HG02885 (cell line): ENCODE results near the gene CYTH1.

Source experiments
- ATAC-seq: cut with Tn5 transposase; IDR thresholded peaks from one replicate; pipeline ENCODE4 v1.9.1; 2021; ENCODE audit warnings: mild to moderate bottlenecking; ENCODE audit not compliant: unreplicated experiment, poor library complexity

CYTH1 gene

DNA sequence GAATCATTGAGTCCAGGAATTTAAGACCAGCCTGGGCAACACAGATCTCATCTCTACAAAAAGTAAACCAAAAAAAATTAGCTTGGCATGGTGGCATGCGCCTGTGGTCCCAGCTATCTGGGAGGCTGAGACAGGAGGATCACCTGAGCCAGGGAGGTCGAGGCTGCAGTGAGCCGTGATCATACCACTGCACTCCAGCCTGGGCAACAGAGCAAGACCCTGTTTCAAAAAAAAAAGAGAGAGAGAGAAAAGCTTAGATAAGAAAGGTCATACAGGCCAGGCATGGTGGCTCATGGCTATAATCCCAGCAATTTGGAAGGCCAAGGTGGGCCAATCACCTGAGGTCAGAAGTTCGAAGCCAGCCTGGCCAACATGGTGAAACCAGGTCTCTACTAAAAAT lies 141.4 kb downstream of the CYTH1 start:
- ATAC-seq = no peak

DNA sequence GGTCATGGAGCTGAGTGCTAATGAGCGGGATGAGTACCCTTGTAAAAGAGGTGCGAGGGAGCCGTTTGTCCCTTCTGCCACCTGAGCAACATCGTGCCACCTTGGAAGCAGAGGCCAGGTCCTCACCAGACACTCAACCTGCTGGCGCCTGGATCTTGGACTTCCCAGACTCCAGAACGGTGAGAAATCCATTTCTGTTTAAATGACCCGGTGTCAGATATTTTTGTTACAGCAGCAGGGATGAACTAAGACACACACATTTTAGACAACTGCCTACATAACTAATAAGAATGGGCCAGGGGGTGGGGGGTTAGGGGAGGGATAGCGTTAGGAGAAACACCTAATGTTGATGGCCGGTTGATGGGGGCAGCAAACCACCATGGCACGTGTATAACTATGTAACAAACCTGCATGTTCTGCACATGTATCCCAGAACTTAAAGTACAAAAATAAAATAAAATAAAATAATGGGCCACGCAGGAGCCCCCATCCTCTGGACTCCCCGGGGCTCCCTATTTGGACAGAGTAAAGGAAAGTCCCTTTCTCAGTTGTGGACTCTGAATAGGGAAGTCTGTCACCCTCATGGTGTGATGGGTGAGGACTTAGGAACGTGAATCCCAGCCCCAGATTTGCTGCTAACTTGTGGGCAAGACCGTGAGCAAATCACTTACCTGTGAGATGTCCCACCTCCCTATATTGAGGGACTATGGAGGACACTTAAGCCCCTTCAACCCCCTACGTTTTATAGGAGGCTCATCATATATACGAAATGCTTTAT lies 144.2 kb downstream of the CYTH1 start:
- ATAC-seq = no peak

DNA sequence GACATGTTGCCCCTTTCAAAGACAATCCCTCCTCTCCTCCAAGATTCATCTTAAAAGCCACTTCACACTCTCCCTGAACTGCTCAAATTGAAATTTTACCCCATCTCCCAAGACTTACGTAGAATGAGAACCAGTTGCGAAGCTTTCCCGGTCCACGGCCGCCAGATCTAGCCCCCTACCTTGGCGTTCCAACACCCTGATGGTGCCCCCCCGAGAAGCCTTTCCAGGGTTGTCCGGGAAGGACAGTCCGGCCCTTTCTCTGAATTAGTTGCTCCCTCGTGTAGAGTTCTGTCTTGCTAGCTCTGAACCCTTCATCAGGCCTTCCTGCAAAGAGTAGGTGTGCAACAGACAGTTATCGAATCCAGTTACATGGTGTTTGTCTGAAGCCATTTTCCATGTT lies 144.9 kb downstream of the CYTH1 start:
- ATAC-seq = no peak

DNA sequence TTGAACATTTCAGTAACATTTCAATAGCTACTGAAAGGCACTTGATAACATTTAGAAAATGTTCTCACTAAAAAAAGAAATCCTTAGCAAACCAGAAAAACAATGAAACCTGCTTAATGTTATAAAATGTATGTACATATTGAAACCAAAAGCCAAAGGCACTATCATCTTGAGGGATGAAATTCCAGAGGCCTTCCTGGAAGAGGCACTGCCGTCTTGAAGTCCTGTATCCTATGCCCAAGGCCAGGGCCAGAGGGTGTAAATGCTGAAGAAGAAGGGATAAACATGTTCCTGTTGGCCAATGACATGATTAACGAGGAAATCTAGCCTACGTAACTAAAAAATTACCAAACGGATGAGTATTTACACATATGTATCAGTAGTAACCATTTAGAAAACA lies 147.9 kb downstream of the CYTH1 start:
- ATAC-seq = no peak

DNA sequence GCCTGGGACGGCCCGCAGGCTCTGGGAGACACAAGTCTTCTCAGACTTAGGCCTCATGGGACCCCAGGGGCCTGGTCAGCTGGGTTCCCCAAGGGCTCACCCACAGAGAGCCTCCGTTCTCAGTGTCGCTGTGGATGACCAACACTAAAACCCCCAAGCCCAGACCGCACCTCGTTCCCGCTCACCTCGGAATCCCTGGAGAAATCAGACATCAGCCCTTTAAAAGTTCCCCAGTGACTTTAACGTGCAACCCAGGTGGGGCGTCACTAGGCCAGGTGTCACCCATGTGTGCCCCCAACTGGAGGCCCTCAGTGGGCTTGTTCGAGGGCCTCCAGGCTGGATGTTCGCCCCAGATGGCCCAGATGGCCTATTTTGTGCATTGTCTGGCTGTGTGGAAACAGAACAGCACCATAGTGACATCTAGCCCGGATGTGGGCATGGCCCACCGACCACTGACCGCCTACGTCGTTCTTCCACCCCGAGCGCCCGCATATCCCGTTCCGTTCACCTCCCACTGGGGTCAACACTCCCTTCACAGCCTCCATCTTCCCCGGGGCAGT lies 152.6 kb downstream of the CYTH1 start:
- no peak for ATAC-seq

DNA sequence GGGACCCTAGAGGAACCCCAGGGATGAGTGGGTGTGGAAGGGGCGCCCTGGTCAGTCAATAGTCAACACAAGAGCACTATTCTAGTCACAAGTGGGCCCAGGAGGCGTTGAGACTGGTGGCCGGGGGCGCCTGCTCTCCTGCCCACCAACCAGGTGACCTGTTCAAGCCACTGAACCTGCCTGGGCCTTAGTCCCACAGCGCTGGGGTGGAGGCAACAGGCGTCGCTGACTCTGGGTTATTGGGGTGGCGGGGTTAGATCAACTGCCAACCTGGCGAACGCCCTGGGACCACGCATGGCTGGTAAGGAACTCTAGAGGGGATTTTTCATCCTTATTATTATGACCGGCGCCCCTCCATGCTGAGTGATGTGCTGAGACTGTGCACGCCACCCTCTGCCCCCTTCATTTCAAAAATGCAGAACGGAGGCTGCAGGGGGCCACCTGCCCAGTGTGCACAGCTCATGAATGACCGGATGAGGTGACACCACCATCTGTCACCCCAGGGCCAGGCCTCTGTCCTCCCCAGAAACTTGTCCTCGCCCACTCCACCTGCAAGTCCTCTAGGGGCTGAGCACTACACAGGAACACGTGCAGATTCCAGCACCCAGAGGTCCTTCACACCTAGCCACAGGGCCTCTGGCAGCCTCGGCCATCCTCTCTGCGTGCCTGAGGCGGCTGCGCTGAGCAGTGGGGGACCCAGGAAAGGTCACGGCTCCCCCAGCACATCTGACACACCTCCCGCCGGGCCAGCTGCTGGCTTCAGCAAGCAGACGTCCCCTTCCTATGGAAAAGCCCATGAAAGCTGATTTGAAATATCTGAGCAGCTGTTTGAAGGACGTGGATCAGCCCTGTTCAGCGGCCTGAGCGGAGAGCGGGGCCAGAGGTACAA lies 153.3 kb downstream of the CYTH1 start:
- ATAC-seq = no peak

DNA sequence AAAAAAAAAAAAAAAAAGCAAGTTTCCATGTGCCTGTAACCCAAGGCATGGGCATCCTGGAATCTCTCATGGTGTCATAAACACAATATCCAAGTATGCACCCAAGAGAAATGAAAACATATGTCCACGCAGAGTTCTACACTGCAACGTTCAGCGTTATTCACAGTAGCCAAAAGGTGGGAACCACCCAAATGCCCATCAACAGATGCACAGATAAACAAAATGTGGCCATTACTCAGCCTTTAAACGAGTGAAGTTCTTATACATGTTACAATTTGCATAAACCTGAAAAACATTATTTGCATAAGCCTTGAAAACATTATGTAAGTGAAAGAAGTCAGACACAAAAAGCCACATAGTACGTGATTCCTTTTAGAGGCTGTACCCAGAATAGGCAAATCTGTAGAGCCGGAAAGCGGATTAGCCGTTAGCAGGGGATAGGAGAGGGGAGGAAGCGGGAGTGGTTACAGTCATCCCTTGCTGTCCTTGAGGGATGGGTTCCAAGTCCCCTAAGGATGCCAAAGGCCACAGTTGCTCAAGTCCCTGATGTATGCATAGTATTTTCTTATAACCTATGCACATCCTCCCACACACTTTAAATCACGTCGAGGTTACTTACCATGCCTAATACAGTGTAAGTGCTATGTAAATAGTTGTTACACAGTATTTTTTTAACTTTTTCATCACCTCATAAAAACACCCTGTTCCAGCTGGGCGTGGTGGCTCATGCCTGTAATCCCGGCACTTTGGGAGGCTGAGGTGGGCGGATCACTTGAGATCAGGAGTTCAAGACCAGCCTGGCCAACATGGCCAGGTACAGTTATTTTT lies 157.5 kb downstream of the CYTH1 start:
- no peak for ATAC-seq
